Sigmoid colon (tissue), 4 donors: ENCODE measurements around the gene ZNF253.

Experiments used
- EP300 ChIP-seq, 4 donors: sonication (generic); formaldehyde crosslinking; IDR thresholded peaks; one replicate each; pipeline ENCODE4 v1.6.1; 2017; ENCODE audit warnings: antibody characterized with exemption in 4 of 4
- POLR2A ChIP-seq, 2 donors: fragments of 450-650 bp; IDR thresholded peaks; one replicate each; pipeline ENCODE4 v1.6.1; 2016; ENCODE audit warnings: antibody characterized with exemption in 2 of 2, mild to moderate bottlenecking in 2 of 2, moderate library complexity in 2 of 2
- POLR2AphosphoS5 ChIP-seq, 4 donors: sonication (generic); formaldehyde crosslinking; IDR thresholded peaks; one replicate each; pipeline ENCODE4 v1.6.1; 2017; ENCODE audit warnings: antibody characterized with exemption in 4 of 4
- TF ChIP-seq, protein P1 (sequence below), 4 experiments: fragments of 450-650 bp in 3 of 4; fragments of 200-600 bp in 1 of 4; IDR thresholded peaks; one replicate each; pipeline ENCODE4 v1.5.1; 2016 to 2019; ENCODE audit warnings: antibody characterized with exemption in 4 of 4, mild to moderate bottlenecking in 3 of 4, moderate library complexity in 2 of 4

DNA sequence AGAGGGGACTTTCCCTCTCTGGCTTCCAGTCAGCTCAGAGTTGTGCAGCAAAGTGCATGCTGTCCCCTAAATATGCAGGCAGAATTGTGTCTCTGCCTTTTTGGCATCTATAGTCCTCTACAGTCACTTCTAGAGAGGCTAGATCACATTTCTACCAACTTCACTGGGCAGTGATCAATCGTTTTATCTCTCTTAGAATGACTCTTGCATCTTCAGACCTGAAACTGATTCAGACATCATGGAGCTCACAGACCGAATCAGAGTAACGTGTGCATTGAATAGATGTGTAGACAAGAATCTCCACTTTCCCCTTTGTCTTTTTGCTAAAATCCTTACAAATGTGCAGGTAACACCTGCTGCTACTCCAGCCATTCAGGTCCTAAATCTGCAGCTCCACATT lies 6.2 kb downstream of the ZNF253 start:
- TF ChIP-seq, protein P1, sequence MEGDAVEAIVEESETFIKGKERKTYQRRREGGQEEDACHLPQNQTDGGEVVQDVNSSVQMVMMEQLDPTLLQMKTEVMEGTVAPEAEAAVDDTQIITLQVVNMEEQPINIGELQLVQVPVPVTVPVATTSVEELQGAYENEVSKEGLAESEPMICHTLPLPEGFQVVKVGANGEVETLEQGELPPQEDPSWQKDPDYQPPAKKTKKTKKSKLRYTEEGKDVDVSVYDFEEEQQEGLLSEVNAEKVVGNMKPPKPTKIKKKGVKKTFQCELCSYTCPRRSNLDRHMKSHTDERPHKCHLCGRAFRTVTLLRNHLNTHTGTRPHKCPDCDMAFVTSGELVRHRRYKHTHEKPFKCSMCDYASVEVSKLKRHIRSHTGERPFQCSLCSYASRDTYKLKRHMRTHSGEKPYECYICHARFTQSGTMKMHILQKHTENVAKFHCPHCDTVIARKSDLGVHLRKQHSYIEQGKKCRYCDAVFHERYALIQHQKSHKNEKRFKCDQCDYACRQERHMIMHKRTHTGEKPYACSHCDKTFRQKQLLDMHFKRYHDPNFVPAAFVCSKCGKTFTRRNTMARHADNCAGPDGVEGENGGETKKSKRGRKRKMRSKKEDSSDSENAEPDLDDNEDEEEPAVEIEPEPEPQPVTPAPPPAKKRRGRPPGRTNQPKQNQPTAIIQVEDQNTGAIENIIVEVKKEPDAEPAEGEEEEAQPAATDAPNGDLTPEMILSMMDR (IDR thresholded peaks at IDR 0.05), result no peak
- TF ChIP-seq POLR2A (IDR thresholded peaks at IDR 0.05), result no peak
- no peak for TF ChIP-seq POLR2AphosphoS5 (IDR thresholded peaks at IDR 0.05)
- TF ChIP-seq EP300 (IDR thresholded peaks at IDR 0.05), result no peak
